Endothelial cell of umbilical vein (primary cell): ENCODE measurements around the gene IFNGR1. TPM values are rescaled to one million over a fixed set of nuclear protein-coding genes. Genes with fewer than 3 reads are reported as not detected.

Source experiments
- BruUV-seq: library from RNA; stranded (reverse); fragments of 400-500 nt; replicated peaks from 2 replicates; lab custom pipeline; 2021; lab: Mats Ljungman, UMichigan
- CTCF ChIA-PET: fragments of 300-600, 350-600 bp; sonication (Branson Sonifier 250); formaldehyde crosslinking; loops from one replicate; lab custom pipeline; 2021; ENCODE audit warnings: antibody characterized with exemption, inconsistent platforms; lab: Charles Lee
- POLR2A ChIA-PET: fragments of 300-600, 350-600 bp; sonication (Branson Sonifier 250); formaldehyde crosslinking; loops from one replicate; lab custom pipeline; 2021; ENCODE audit warnings: antibody characterized with exemption, inconsistent platforms; lab: Charles Lee
- DNase-seq: peaks from one replicate; pipeline ENCODE4 v3.0.0-alpha.2; 2011; ENCODE audit warnings: low read depth, low spot score
- FAIRE-seq: peaks from 2 replicates; lab custom pipeline; 2011; peaks lifted over from hg19 to GRCh38; lab: Jason Lieb, UNC
- H2AFZ ChIP-seq: 2 replicates; pipeline ENCODE4 v1.6.0; 2012; ENCODE audit warnings: low read depth, low read length, control low read depth, inconsistent platforms
- H3K27ac ChIP-seq: 2 replicates; pipeline ENCODE4 v1.5.1; 2011; ENCODE audit warnings: low read depth, mild to moderate bottlenecking, control low read depth, low read length, moderate library complexity; ENCODE audit not compliant: insufficient read depth
- H3K27me3 ChIP-seq, 2 experiments: 2 replicates each; pipeline versions ENCODE4 v1.6.0 to v1.6.1; 2011; ENCODE audit warnings: low read length in 2 of 2, mixed read lengths in 1 of 2; ENCODE audit not compliant: control insufficient read depth in 2 of 2, insufficient read depth in 2 of 2
- H3K36me3 ChIP-seq, 2 experiments: 2 replicates in 1 of 2; 3 replicates in 1 of 2; pipeline ENCODE4 v1.5.1; 2011; ENCODE audit warnings: low read length in 2 of 2, mild to moderate bottlenecking in 1 of 2, moderate library complexity in 1 of 2; ENCODE audit not compliant: control insufficient read depth in 2 of 2, insufficient read depth in 2 of 2; ENCODE audit errors: extremely low read depth in 1 of 2
- H3K4me1 ChIP-seq: 3 replicates; pipeline ENCODE4 v1.5.1; 2011; ENCODE audit warnings: mild to moderate bottlenecking, low read length; ENCODE audit not compliant: control insufficient read depth, insufficient read depth; ENCODE audit errors: extremely low read depth
- H3K4me2 ChIP-seq: 2 replicates; pipeline ENCODE4 v1.6.1; 2011; ENCODE audit warnings: low read length, control low read depth, mixed read lengths; ENCODE audit not compliant: insufficient read depth
- H3K4me3 ChIP-seq, 3 experiments: fragments of 200-600 bp in 1 of 3; sonication (generic), shearing (Covaris generic) in 1 of 3; replicated peaks in 1 of 3; 2 replicates each; pipeline ENCODE4 v1.5.1; 2011 to 2016; ENCODE audit warnings: control low read depth in 3 of 3, low read length in 3 of 3, mild to moderate bottlenecking in 2 of 3, inconsistent platforms in 1 of 3, low read depth in 1 of 3, moderate library complexity in 1 of 3; ENCODE audit not compliant: insufficient read depth in 1 of 3
- H3K79me2 ChIP-seq: 2 replicates; pipeline ENCODE4 v1.6.0; 2012; ENCODE audit warnings: low read length, inconsistent platforms; ENCODE audit not compliant: control insufficient read depth, insufficient read depth
- H3K9ac ChIP-seq: replicated peaks from 2 replicates; pipeline ENCODE3; 2011; ENCODE audit warnings: low read length, control low read depth; ENCODE audit not compliant: insufficient read depth; ENCODE audit errors: extremely low read depth
- H3K9me1 ChIP-seq: replicated peaks from 3 replicates; pipeline ENCODE4 v1.6.0; 2011; ENCODE audit warnings: mild to moderate bottlenecking, low read length; ENCODE audit not compliant: control insufficient read depth, insufficient read depth; ENCODE audit errors: extremely low read depth
- H3K9me3 ChIP-seq: replicated peaks from 2 replicates; pipeline ENCODE4 v1.5.1; 2012; ENCODE audit warnings: low read length, inconsistent platforms; ENCODE audit not compliant: control insufficient read depth, insufficient read depth
- H4K20me1 ChIP-seq: replicated peaks from 2 replicates; pipeline ENCODE3; 2011; ENCODE audit warnings: mild to moderate bottlenecking, low read length; ENCODE audit not compliant: control insufficient read depth, insufficient read depth; ENCODE audit errors: extremely low read depth
- EZH2 ChIP-seq: IDR thresholded peaks from 2 replicates; pipeline ENCODE4 v1.6.1; 2012; ENCODE audit warnings: borderline replicate concordance, low read depth, mild to moderate bottlenecking, moderate library complexity, low read length, inconsistent platforms; ENCODE audit not compliant: severe bottlenecking
- FOS ChIP-seq: IDR thresholded peaks from 2 replicates; pipeline ENCODE4 v1.6.1; 2011; ENCODE audit warnings: mild to moderate bottlenecking, low read length, moderate library complexity, borderline replicate concordance; ENCODE audit not compliant: insufficient read depth
- MYC ChIP-seq: IDR thresholded peaks from one replicate; pipeline ENCODE4 v1.6.1; 2011; ENCODE audit warnings: mild to moderate bottlenecking, low read depth, low read length
- POLR2A ChIP-seq: IDR thresholded peaks from 2 replicates; pipeline ENCODE4 v1.6.1; 2012; ENCODE audit warnings: low read depth, mild to moderate bottlenecking, control low read depth, low read length
- POLR2AphosphoS5 ChIP-seq: IDR thresholded peaks from 2 replicates; pipeline ENCODE4 v1.6.1; 2012; ENCODE audit warnings: low read depth, mild to moderate bottlenecking, control low read depth, low read length, moderate library complexity; ENCODE audit not compliant: insufficient read depth
- dilution Hi-C: fragments of 300-500 bp; cut with MboI; formaldehyde crosslinking; loops from one replicate; pipeline ENCODE4 v1.15.0; 2019; ENCODE audit warnings: low sequenced_read_pairs; ENCODE audit not compliant: extremely low pct_ligation_motif_present
- intact Hi-C: fragments of 100-400 bp; cut with micrococcal nuclease; formaldehyde crosslinking; loops from one replicate; pipeline ENCODE4 v1.10.0; 2022
- polyA plus RNA-seq, 4 experiments: library from polyadenylated mRNA; depleted of rRNA in 3 of 4; stranded (reverse) in 3 of 4; unstranded in 1 of 4; fragments of >200 nt; gene quantifications; 2 replicates each; pipeline versions ENCODE4 v1.2.1 to v1.2.3, GENCODE V29; 2011 to 2012; ENCODE audit warnings: missing spikeins in 1 of 4
- total RNA-seq: library from RNA; stranded (reverse); gene quantifications from 2 replicates; pipeline ENCODE4 v1.2.3, GENCODE V29; 2021
- TF ChIP-seq, protein P1 (sequence below), 2 donors: IDR thresholded peaks; 1 replicate in 1 of 2; 2 replicates in 1 of 2; pipeline ENCODE4 v1.5.1; 2011; ENCODE audit warnings: low read length in 2 of 2, mild to moderate bottlenecking in 2 of 2, moderate library complexity in 2 of 2, control low read depth in 1 of 2, inconsistent platforms in 1 of 2, low read depth in 1 of 2; ENCODE audit not compliant: insufficient read depth in 1 of 2; ENCODE audit errors: extremely low read depth in 1 of 2

Gene IFNGR1
- total and polyA plus RNA-seq, 2 donors (not counting 3 experiments of a cell fraction or from before 2014, with no cell fraction given) = 19.1 to 31.2 TPM

DNA sequence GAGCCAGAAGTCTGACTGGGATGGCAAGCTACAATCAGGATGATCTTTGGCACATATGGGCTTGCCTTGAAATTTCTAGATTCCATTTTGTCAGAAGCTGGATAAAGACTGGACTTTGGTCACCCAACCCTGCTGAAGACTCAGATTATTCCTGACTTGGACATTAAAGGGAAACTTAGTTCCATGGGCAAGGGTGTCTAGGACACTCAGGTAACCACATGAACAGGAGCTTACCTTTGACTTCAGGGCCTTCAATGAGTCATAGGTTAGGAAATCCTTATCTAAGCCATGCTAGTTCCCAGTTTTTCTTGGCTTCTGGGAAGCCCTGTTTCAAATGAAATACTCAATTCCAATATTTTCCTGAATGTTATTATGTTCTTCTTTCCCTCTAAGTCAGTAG, 28.5 kb upstream of the IFNGR1 start:
- POLR2A ChIA-PET = no interaction called here

DNA sequence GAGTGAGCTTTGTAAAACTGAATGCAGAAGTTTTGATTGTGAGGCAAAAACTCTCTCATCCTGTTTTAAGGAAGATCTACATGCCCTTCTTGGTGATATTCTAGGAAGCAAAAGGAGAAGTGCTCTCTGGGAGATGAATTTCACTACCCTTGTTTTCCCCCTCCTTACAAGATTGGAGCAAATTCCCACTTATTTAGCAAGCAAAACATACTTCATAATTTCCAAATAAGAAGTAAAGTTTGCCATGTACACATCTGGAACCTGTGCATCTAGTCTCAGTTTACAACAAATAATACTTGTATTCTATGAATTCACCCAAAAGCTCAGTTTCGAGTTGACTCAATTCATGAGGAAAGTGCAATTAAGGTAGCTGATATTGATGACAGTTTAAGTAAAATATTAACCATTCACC, 27.6 kb upstream of the IFNGR1 start:
- H3K4me2 ChIP-seq = no peak overlapping the region
- ChIA-PET POLR2A (no interaction called here), CTCF (interaction anchor here (0.8 to 1.6 kb wide), 2 partner anchors 25 to 67 kb away, joined by 3 to 5 read pairs; no protein-coding TSS in a partner anchor)
- H3K27me3 ChIP-seq = peaks cover 4% of the 10 kb centered on the region in 2 experiments
- no peaks in the 10 kb centered on the region for H3K9me1 ChIP-seq
- BruUV-seq = no TSS peak
- no peaks in the 10 kb centered on the region for H3K9me3 ChIP-seq
- intact Hi-C loops (no loop called here), dilution Hi-C loops (no loop called here)
- H3K27ac ChIP-seq = no peak overlapping the region
- no peaks in the 10 kb centered on the region for H3K36me3 ChIP-seq
- no peak overlapping the region for H3K9ac ChIP-seq
- TF ChIP-seq POLR2A (no peak), MYC (no peak)
- TF ChIP-seq, protein P1, sequence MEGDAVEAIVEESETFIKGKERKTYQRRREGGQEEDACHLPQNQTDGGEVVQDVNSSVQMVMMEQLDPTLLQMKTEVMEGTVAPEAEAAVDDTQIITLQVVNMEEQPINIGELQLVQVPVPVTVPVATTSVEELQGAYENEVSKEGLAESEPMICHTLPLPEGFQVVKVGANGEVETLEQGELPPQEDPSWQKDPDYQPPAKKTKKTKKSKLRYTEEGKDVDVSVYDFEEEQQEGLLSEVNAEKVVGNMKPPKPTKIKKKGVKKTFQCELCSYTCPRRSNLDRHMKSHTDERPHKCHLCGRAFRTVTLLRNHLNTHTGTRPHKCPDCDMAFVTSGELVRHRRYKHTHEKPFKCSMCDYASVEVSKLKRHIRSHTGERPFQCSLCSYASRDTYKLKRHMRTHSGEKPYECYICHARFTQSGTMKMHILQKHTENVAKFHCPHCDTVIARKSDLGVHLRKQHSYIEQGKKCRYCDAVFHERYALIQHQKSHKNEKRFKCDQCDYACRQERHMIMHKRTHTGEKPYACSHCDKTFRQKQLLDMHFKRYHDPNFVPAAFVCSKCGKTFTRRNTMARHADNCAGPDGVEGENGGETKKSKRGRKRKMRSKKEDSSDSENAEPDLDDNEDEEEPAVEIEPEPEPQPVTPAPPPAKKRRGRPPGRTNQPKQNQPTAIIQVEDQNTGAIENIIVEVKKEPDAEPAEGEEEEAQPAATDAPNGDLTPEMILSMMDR (IDR thresholded peaks at IDR 0.05; ENCODE audit: extremely low read depth in 1 of 2, insufficient read depth in 1 of 2, low read depth in 1 of 2, low read length in 2 of 2) = no peak
- no peaks in the 10 kb centered on the region for H3K79me2 ChIP-seq
- FAIRE-seq = no peak
- DNase-seq = no peak
- no peak overlapping the region for H2AFZ ChIP-seq
- H3K4me3 ChIP-seq = no peak overlapping the region
- no peaks in the 10 kb centered on the region for H3K4me1 ChIP-seq
- no peaks in the 10 kb centered on the region for H4K20me1 ChIP-seq

More for the DNA sequence above, 28.5 kb upstream of the IFNGR1 start:
- DNase-seq = no peak
- no peak overlapping the region for H3K4me3 ChIP-seq
- no peaks in the 10 kb centered on the region for H4K20me1 ChIP-seq
- H3K9me1 ChIP-seq = no peaks in the 10 kb centered on the region
- H3K27me3 ChIP-seq = peaks cover 4% of the 10 kb centered on the region in 2 experiments
- H3K79me2 ChIP-seq = no peaks in the 10 kb centered on the region
- H3K9ac ChIP-seq = no peak overlapping the region
- H3K4me1 ChIP-seq = no peaks in the 10 kb centered on the region
- no peak overlapping the region for H3K27ac ChIP-seq
- BruUV-seq = no TSS peak
- no peaks in the 10 kb centered on the region for H3K36me3 ChIP-seq
- dilution Hi-C loops = no loop called here
- no peak overlapping the region for H3K4me2 ChIP-seq
- H3K9me3 ChIP-seq = no peaks in the 10 kb centered on the region
- intact Hi-C loops = no loop called here
- FAIRE-seq = no peak
- TF ChIP-seq MYC = no peak
- TF ChIP-seq FOS = no peak
- TF ChIP-seq, protein P1 (IDR thresholded peaks at IDR 0.05; ENCODE audit: extremely low read depth in 1 of 2, insufficient read depth in 1 of 2, low read depth in 1 of 2, low read length in 2 of 2) = no peak
- TF ChIP-seq EZH2 = no peak
- no peak for TF ChIP-seq POLR2AphosphoS5
- no peak overlapping the region for H2AFZ ChIP-seq
- CTCF ChIA-PET = interaction anchor here (1.4 to 1.6 kb wide), 2 partner anchors 10 to 24 kb away, joined by 4 to 5 read pairs; no protein-coding TSS in a partner anchor
